ENCODE data around the gene NUDCD3. TPM values are rescaled to one million over a fixed set of nuclear protein-coding genes. Genes with fewer than 3 reads are reported as not detected.

The NUDCD3 gene
- total RNA-seq, 1 donor from 2014 or later, result 97.5 TPM

GRCh38 chr7:44517175-44517574 lies 26.7 kb upstream of the NUDCD3 start:
- H3K4me1 Mint-ChIP-seq (ENCODE audit: unreplicated experiment), result no peaks in the 10 kb centered on the region
- TF ChIP-seq CTCF (IDR thresholded peaks at IDR 0.05; ENCODE audit: unreplicated experiment), result no peak
- H3K27me3 Mint-ChIP-seq (ENCODE audit: unreplicated experiment), result peaks cover 2% of the 10 kb centered on the region
- no peaks in the 10 kb centered on the region for H3K9me3 Mint-ChIP-seq (ENCODE audit: unreplicated experiment)
- no peak overlapping the region for H3K27ac Mint-ChIP-seq (ENCODE audit: unreplicated experiment)
- H3K36me3 Mint-ChIP-seq (ENCODE audit: low read depth, unreplicated experiment), result no peaks in the 10 kb centered on the region
- H3K4me3 Mint-ChIP-seq (ENCODE audit: unreplicated experiment), result no peak overlapping the region
- DNase-seq (ENCODE audit: low spot score), result no peak

- no peak for DNase-seq (ENCODE audit: low spot score)
- no peaks in the 10 kb centered on the region for H3K4me1 Mint-ChIP-seq (ENCODE audit: unreplicated experiment)
- peaks cover 4% of the 10 kb centered on the region for H3K27me3 Mint-ChIP-seq (ENCODE audit: unreplicated experiment)
- no peaks in the 10 kb centered on the region for H3K9me3 Mint-ChIP-seq (ENCODE audit: unreplicated experiment)
- no peak overlapping the region for H3K27ac Mint-ChIP-seq (ENCODE audit: unreplicated experiment)
- no peak for TF ChIP-seq CTCF (IDR thresholded peaks at IDR 0.05; ENCODE audit: unreplicated experiment)
- no peak overlapping the region for H3K4me3 Mint-ChIP-seq (ENCODE audit: unreplicated experiment)
- no peaks in the 10 kb centered on the region for H3K36me3 Mint-ChIP-seq (ENCODE audit: low read depth, unreplicated experiment)
Observed at GRCh38 chr7:44515590-44516268, 25.3 kb upstream of the NUDCD3 start.

- H3K27ac Mint-ChIP-seq (ENCODE audit: unreplicated experiment), result no peak overlapping the region
- H3K36me3 Mint-ChIP-seq (ENCODE audit: low read depth, unreplicated experiment), result no peaks in the 10 kb centered on the region
- H3K4me1 Mint-ChIP-seq (ENCODE audit: unreplicated experiment), result no peaks in the 10 kb centered on the region
- peaks cover 3% of the 10 kb centered on the region for H3K27me3 Mint-ChIP-seq (ENCODE audit: unreplicated experiment)
- no peaks in the 10 kb centered on the region for H3K9me3 Mint-ChIP-seq (ENCODE audit: unreplicated experiment)
- TF ChIP-seq CTCF (IDR thresholded peaks at IDR 0.05; ENCODE audit: unreplicated experiment), result no peak
- DNase-seq (ENCODE audit: low spot score), result no peak
- H3K4me3 Mint-ChIP-seq (ENCODE audit: unreplicated experiment), result no peak overlapping the region
Observed at GRCh38 chr7:44512736-44513135, 22.3 kb upstream of the NUDCD3 start.

GRCh38 chr7:44511863-44512468 lies 21.5 kb upstream of the NUDCD3 start:
- no peak overlapping the region for H3K27ac Mint-ChIP-seq (ENCODE audit: unreplicated experiment)
- no peak for TF ChIP-seq CTCF (IDR thresholded peaks at IDR 0.05; ENCODE audit: unreplicated experiment)
- no peaks in the 10 kb centered on the region for H3K9me3 Mint-ChIP-seq (ENCODE audit: unreplicated experiment)

GRCh38 chr7:44511236-44511635 lies 20.8 kb upstream of the NUDCD3 start:
- Mint-ChIP-seq H3K4me3 (ENCODE audit: unreplicated experiment) (no peak overlapping the region), H3K9me3 (ENCODE audit: unreplicated experiment) (no peaks in the 10 kb centered on the region), H3K36me3 (ENCODE audit: low read depth, unreplicated experiment) (no peaks in the 10 kb centered on the region), H3K27me3 (ENCODE audit: unreplicated experiment) (peaks cover 5% of the 10 kb centered on the region), H3K4me1 (ENCODE audit: unreplicated experiment) (no peaks in the 10 kb centered on the region), H3K27ac (ENCODE audit: unreplicated experiment) (no peak overlapping the region)
- TF ChIP-seq CTCF (IDR thresholded peaks at IDR 0.05; ENCODE audit: unreplicated experiment), result no peak
- no peak for DNase-seq (ENCODE audit: low spot score)

More at GRCh38 chr7:44511863-44512468, 21.5 kb upstream of the NUDCD3 start:
- Mint-ChIP-seq H3K4me1 (ENCODE audit: unreplicated experiment) (no peaks in the 10 kb centered on the region), H3K36me3 (ENCODE audit: low read depth, unreplicated experiment) (no peaks in the 10 kb centered on the region), H3K27me3 (ENCODE audit: unreplicated experiment) (peaks cover 3% of the 10 kb centered on the region), H3K4me3 (ENCODE audit: unreplicated experiment) (no peak overlapping the region)
- no peak for DNase-seq (ENCODE audit: low spot score)
